Superior temporal gyrus (tissue), 1 donor: ENCODE data around the gene AK9.

Source experiments
- DNase-seq: peaks from one replicate; pipeline ENCODE4 v3.0.0-alpha.2; 2016; ENCODE audit errors: extremely low spot score

Gene AK9

DNA sequence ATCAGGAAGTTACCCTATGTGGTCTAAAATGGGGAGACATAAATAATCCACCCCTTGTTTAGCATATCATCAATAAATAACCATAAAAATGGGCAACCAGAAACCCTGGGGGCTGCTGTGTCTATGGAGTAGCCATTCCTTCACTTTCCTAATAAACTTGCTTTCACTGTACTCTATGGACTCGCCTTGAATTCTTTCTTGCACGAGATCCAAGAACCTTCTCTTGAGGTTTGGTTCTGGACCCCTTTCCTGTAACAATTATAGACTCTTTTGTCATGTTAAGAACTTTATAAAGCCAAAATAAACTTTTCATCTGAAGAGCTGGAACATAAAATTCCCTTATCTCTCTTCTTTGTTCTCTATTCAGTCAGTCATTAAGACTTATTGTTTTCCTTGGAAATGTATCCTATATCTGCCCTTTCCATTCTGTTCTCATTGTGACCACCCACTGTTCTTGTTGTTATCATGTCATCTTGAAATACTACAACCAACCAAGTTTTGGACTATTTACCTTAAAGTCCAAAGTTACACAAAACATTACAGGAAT is 178.7 kb downstream of the AK9 start:
- no peak for DNase-seq

DNA sequence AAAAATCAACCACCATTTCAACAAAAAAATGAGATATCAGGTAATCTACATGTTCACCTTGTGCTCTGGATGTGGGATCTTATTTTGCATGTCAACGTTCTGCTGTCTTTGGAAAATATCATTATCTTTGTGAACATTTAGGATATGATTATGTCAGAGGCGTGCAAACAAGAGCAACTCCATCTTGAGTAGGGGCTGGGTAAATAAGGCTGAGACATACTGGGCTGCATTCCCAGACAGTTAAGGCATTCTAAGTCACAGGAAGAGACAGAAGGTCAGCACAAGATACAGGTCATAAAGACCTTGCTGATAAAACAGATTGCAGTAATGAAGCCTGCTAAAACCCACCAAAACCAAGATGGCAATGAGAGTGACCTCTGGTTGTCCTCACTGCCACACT is 179.2 kb downstream of the AK9 start:
- no peak for DNase-seq

DNA sequence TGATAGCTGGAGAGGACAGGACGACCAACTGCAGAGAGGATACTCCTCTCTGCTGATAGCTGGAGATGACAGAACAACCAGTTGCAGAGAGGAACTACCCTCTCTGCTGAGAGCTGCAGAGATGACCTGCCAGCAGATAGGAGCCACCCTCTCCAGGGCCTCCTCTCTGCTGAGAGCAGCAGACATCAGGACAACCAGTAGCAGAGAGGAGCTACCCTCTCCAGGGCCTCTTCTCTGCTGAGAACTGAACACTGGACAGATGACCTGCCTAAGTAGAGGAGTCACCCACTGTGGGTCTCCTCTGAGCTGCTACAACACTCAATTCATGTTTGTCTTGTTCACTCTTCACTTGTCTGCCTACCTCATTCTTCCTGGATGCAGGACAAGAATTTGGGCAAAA is 180.6 kb downstream of the AK9 start:
- DNase-seq = no peak

DNA sequence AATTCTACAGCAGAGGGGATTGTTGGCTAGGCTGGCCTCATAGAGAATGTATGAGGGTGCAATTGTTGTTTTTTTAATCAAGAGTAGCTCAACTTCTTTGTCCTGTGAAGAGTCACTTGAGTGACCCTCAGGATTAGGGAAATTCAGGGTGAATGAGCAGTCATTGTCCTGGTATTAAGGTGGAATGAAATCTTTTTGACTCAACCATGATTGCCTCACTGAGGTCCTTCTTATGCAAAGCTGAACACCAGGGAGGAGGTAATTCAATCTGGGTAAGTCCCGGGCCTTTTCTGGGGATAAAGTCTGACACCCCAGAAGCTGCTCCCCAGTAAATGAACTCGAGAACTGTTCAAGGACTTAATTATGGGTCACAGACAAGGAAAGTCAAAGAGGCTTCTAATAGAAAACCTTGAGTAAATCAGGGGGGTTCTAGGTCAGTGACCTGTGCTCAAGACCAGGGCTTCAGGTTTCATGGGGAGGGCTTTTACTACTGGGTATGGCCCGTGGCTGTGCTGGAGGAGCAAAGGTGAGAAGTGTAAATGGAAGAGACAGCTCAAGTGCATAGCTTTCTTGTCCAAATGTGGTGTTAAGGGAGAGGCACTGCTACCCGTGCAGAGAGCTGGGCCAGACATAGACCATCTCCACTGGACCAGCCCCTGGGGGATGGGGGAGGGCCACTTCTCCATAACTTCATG is 182.7 kb downstream of the AK9 start:
- no peak for DNase-seq

DNA sequence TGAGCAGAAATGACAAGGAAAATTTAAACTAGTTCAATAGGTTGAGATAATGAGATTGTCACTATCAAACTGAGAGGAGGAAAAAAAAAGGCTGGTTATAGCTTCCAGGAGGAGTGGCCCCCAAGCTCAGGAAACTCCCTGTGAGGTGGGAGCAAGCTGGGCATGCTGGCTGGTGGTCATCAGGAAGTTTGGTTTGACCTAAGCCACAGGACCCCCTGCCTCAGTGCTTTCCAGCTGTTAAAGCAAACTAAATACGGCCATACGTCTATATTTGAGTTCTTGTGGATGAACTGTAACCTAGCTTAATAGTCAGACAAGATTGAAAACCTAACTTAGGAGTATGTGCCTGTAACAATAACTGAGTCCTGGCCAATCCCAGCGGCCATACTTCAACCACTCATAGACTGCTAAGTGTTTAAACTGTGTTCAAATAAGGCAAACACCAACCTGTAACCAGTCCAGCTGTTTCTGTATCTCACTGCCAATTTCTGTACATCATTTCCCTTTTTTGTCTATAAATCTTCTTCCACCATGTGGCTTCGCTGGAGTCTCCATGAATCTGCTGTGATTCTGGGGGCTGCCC is 183.4 kb downstream of the AK9 start:
- DNase-seq = no peak

DNA sequence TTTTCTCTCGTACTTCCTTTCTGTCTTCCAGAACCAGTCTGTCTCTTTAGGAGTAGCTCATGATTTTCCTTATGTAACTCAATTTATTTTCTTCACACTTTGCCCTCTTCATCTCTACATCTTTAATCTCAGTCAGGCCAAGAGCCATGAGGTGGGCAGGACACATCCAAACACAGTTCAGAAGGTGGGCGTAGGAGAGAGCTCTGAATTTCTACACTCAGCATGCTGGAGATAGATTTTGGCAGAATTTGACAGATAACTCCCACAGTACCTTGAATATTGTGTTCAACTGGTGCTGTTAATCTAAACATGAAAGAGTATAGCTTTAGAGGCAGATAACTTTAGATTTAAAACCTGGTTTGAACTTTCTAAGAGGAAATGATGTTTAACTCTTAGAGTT is 184.2 kb downstream of the AK9 start:
- DNase-seq = no peak

DNA sequence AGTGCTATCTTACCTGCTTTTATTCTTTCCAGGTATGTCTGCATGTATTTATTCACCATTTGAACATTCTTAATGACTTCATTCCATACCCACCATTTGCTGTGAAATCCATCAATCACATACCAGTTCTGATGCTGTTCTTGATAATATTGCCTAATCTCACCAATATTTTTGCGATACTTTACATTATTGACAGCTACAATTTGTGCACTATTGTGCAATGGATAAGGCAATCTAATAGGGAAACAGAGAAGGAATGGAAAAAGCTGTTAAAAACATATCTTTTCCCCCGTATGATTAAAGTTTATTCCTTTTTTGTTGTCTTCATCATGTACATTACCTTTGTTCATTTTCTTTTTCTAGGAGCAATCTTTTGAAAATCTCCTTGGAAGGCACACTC is 184.7 kb downstream of the AK9 start:
- DNase-seq = no peak

DNA sequence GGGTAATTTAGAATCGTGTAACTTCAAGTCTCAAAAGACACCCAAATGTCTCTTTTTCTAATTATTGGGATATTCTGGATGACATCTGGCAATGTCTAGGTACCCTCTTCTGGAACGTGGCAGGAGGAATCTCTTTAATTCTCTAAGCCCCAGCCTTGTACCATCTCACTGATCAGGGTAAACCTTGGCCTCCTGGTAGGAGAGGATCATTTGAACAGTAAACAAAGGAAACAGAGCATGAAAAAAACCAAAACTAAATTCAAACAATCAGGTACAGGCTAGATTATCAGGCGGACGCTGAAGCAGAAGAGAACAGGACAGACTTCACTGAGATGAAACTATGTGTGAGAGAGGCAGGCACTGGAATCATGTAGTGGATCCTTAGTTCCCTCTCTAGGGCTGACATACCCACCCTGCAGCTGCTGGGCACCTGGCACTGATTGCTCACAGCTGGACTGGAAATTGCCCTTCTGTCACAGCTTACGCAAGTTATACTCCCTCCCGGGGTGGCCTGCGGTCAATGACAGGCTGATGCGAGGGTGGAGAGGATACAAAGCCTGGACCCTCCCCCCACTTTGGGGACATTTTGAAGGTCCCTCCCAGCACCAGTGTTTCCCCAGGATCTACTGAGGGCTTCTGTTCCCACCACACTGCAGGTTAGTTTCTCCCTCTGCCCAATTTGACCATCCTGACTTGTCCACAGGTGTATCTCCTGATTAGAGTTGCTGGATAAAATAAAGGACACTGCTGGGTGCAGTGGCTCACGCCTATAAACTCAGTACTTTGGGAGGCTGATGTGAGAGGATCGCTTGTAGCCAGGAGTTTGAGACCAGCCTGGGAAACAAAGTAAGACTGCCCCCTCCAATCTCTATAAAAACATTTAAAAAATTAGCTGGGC is 187.4 kb downstream of the AK9 start:
- DNase-seq = no peak

DNA sequence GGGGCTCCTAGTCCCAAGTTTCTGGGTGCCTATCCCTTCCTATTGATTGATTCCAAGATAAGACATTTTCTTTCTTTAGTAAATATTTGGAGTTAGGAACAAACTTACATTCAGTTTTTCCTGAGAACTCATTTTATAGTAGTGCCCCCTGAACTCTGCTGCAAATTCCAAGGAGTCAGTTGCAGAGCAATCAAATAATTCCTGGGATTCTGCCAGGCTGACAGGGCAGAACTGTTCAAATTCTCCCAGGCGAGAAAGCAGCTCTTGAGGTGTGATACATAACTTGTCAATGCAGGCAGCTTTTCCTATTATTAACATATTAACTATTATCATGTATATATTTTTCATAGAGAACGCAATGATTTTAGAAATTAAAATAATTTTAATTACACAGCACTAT is 192.1 kb downstream of the AK9 start:
- no peak for DNase-seq

DNA sequence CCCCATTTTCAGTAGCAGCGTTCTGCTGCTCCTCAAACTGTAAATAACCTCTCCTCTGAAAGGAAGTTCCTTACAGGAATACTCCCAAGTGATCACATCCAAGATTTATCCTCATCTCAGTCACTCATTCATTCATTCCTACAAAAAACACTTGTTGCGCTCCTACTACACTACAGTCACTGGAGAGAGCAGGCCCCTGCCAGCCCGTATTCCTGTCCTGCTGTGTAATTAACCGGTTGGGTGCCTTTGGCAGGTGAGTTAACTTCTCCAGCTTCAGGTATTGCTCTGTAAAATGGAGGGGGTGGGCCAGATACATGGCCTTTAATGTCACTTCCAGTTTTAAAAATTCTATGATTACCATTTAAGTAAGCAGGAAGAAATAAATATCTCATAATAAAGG is 192.9 kb downstream of the AK9 start:
- DNase-seq = no peak

DNA sequence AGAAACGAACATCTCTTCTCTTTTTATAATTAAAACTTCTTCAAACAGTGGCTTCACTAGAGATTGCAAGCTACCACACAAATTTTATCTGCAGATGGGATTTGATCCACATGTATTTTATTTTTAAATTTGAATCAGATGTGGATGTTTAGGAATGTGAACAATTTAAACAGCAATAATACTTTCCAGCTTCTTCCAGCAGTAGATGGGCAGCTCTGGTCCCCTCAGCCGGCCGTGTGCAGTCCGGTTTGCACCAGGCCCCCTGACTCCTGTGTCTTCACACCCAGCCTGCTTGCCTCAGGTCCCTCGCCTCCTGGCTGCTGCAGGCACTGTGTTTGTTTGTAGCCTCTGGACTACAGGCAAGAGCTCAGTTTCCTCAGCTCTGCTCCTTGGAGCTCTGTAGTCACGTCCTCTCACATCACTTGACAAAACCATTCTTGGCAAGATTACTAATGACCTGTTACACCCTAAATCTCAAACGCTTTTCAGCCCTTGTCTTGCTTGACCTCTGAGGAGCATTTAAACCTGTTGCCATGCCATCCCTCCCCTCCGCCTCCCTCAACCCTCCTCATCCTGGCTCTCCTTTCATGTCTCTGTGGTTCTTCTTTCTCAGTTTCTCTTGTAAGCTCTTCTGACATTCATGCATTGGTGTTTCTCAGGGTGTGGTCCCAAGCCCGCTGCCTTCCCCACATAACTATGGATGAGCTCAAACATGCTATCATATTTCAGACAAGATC is 194.8 kb downstream of the AK9 start:
- no peak for DNase-seq

DNA sequence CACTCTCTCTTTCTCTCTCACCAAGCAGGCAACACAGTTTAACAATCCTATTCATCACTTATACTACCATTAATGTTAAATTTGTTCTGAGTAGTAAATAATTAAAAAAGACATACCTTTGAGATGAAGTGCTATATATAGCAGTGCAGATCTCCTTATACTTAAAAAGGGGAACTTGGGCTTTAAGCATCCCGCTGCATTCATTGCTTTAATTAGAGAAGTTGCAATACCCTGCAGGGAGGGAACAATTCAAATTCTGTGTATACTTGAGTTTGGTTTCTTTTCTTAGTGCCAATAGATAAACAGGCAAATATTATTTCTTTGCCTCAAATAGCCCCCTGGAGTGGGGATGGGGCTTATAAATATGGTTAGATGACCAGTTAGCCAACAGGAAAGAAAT is 197.1 kb downstream of the AK9 start:
- no peak for DNase-seq

DNA sequence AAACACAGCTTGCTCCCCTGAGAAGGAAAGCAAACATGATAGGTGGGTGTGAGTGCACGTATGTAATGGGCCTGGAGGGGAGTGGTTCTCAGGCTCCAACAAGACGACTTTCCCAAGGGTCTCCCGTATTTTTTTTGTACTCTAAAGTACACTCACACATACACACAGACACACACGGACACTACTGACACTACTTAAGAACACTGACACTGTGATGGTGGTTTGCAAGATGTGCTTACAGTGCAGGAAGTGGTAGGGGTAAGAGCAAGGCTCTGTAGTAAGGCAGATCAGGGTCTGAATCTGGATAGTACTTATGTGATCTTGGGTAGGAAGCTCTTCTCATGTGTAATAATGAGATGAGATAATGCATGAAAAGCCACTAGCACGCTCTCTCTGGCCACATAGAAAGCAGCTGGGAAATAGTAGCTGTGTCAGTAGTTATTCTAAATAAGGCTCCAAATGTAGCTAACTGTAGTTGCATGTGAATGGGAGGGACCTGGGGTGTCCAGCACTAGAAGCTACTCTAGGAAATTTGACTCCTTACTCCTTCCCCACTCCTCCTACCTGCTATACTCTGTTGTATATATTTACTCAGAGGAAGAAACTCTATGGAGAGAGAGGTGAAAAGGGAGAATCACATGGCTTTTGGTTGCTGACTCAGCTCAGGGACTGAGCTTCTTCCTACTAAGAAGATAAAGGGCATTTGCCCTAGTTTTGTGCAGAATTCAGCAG is 199.6 kb downstream of the AK9 start:
- no peak for DNase-seq

DNA sequence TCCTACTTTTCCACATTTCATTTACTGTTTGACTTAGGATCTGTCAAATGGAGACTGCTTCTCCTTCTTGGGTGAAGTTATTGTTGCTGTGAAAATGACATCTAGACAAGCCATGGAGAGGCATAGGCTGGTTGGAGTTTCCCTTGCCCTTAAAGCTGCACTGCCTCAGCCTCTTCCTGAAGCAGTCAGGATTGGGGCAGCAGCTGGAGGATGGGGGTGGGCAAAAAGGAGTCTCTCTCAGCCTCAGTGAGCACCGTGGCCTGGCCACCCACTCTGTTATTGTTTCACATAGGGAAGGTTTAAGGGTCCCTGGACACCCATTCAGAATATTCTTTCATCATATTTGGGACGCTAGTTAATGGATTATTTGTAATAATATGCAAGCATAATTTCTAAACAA is 200.3 kb downstream of the AK9 start:
- DNase-seq = no peak

DNA sequence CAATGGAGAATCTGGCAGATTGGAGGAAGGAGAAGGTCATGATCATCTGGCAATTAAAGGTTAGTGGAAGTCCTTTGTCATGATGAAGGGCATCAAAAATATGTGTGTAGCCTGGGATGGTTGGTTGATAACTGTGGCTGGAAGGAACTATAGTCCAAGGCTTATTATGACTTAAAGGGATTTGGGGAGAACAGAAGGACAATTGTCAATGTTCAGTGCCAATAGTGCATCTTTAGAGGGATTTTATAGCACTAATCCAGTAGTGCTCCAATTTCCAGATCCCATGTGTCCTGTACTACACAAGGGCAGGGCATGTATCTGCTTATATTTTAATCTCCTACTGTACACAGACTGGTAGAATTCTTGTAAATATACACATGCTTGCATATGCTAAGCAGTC is 203.0 kb downstream of the AK9 start:
- DNase-seq = no peak

DNA sequence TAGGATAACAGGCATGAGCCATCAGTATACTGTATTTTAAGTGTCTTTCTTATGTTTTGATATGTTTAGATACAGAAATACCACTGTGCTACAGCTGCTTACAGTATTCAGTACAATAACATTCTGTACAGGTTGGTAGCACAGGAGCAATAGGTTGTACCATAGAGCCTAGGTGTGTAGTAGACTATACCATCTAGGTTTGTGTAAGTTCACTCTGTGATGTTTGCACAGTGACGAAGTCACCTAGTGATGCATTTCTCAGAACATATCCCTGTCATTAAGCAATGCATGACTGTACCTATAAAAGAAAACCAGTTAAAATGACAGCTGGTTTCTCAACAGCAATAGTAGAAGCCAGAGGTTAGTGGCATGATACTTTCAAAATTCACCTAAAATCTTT is 204.9 kb downstream of the AK9 start:
- no peak for DNase-seq

DNA sequence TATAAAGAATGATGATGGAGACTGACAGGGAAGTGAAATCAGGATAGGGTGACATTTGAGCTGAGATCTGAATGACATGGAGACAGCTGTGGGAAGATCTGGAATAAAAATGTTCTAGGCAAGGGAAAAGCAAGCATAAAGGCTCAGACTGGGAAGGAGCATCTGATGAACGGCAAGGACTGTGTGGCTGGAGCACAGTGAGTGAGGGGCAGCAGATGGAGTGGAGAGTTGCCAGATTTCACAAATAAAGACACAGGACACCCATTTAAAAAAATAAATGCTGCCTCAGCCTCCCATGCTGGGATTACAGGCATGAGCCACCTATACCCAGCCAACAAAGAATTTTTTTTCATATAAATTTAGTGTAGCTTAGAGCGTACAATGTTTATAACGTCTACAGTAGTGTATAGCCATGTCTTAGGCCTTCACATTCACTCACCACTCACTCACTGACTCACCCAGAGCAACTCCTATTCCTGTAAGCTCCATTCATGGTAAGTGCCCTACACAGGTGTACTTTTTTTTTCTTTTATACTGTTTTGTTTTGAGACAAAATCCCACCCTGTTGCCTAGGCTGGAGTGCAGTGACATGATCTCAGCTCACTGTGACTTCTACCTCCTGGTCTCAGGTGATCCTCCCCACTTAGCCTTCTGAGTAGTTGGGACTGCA is 205.6 kb downstream of the AK9 start:
- no peak for DNase-seq

DNA sequence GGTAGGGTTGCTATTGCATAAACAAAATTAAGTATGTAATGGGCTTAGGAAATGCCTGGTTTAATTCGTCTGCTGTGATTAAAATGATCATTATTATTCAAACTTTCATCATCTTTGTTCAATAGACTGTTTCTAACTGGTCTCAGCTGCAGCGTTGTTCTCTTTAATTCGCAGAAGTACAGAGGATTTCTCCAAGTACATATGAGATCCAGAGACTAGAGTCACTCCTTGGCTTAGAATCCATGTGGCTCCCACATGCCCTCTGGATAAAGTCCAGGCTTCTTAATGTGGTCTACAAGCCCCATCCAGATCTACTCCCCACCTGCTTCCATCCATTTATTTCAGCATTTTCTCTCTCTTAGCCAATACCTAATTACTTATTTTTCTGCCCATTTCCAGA is 206.9 kb downstream of the AK9 start:
- DNase-seq = no peak

DNA sequence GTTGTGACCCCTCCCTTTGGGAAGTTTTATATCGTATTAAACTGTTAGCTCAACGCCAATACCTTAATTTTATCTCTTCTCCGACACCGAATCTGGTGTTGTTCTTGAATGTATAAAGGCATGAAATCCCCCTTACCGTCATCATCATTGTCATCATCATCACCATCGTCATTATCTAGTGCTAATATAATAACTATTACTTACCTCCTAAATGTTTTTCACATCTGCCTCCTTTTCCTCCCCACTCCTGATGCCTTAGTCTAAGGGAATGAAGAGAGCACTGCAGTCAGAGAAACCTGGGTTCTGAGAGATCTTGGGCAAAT is 207.3 kb downstream of the AK9 start:
- peak; percentile 55 for DNase-seq

DNA sequence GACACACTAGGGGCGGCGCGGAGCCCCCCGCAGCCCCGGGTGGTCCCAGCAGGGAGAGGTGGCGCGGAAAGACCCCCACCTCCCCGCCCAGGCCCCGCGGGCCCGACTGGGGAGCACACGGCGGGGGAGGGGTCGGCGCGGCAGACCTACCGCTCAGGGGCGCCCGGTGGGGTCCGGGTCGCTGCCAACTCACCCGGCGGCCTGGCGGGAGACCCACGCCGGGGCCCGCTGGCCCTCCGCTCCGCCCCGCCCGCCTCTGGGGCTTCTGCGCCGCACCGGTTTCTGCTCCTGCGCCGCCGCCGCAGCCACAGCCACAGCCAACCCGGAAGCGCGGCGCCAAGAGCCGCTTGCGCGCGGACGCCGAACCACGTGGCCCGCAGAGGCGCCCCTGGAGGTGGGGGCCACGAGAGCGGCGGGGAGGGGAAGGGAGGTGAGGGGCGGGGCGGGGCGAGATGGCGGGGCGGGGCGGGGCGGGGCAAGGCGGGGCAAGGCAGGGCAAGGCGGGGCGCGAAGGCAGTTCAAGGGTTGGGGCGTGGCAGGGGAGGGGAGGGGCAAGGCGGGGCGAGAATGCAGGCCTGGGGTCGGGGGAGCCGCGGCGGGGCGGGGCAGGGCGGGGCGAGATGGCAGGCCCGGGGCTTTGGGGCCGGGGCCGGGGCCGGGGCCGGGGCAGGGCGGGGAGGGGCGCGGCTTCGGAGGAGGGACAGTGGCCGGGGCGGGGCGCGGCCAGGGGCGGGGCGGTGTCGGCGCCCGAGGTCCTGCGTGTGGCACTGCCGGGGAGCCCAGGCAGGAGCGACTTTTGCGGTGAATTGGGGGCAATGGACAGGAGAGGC is 207.9 kb downstream of the AK9 start, which contains the start of gene ZBTB24:
ZBTB24 (minus strand) TSS at position 315 of the 830 bp plus-strand sequence. CDS start 1,193 bp downstream, outside the sequence.
- DNase-seq = peak; percentile 85
